Measurements from ENCODE around the gene TPRA1.

Gene TPRA1

DNA sequence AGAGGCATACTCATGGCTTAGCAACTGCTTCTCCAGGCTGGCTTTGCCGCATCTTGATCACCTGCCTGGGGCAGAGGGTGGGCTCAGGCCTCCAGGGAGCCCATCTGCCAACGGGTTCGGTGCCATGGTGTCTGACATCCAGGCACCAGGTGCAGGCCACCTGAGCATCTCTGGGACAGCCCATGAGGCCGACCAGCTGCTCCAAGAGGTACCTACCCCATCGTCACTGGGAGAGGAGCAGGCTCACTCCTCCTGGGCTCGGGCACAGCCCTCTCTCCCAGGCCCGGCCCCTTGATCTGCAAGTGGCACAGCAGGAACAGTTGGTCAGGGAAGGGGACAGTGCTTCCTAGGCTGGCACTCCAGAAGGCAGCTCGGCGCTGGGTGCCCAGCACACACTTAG is 21.9 kb downstream of the TPRA1 start:
- no peak overlapping the region for H3K27ac ChIP-seq (ENCODE audit: insufficient read depth, low read depth, low read length, poor library complexity, severe bottlenecking)
- peaks cover 15% of the 10 kb centered on the region for H3K4me1 ChIP-seq (ENCODE audit: control insufficient read depth, insufficient read depth, low read length)
- no peaks in the 10 kb centered on the region for H3K36me3 ChIP-seq (ENCODE audit: control insufficient read depth, insufficient read depth, low read length)
- 92 to 93% methylated on average over 9 of the region's 9 CpGs for WGBS, 2 experiments
- no peaks in the 10 kb centered on the region for H3K27me3 ChIP-seq (ENCODE audit: control insufficient read depth, insufficient read depth, low read length, poor library complexity, severe bottlenecking)
- H3K4me3 ChIP-seq (ENCODE audit: insufficient read depth, low read depth, low read length) = no peak overlapping the region
- H3K9me3 ChIP-seq (ENCODE audit: control insufficient read depth, low read length) = no peaks in the 10 kb centered on the region

GRCh38 chr3:127566833-127567232 is 23.7 kb downstream of the TPRA1 start:
- peaks cover 15% of the 10 kb centered on the region for H3K4me1 ChIP-seq (ENCODE audit: control insufficient read depth, insufficient read depth, low read length)
- no peaks in the 10 kb centered on the region for H3K9me3 ChIP-seq (ENCODE audit: control insufficient read depth, low read length)
- 36 to 49% methylated on average over 9 of the region's 9 CpGs for WGBS, 2 experiments
- no peaks in the 10 kb centered on the region for H3K36me3 ChIP-seq (ENCODE audit: control insufficient read depth, insufficient read depth, low read length)
- H3K27me3 ChIP-seq (ENCODE audit: control insufficient read depth, insufficient read depth, low read length, poor library complexity, severe bottlenecking) = no peaks in the 10 kb centered on the region
- H3K4me3 ChIP-seq (ENCODE audit: insufficient read depth, low read depth, low read length) = no peak overlapping the region
- peak overlapping the region; percentile 40 for H3K27ac ChIP-seq (ENCODE audit: insufficient read depth, low read depth, low read length, poor library complexity, severe bottlenecking)

- Histone ChIP-seq H3K9me3 (ENCODE audit: control insufficient read depth, low read length) (no peaks in the 10 kb centered on the region), H3K36me3 (ENCODE audit: control insufficient read depth, insufficient read depth, low read length) (no peaks in the 10 kb centered on the region), H3K4me1 (ENCODE audit: control insufficient read depth, insufficient read depth, low read length) (peaks cover 15% of the 10 kb centered on the region), H3K4me3 (ENCODE audit: insufficient read depth, low read depth, low read length) (no peak overlapping the region), H3K27ac (ENCODE audit: insufficient read depth, low read depth, low read length, poor library complexity, severe bottlenecking) (no peak overlapping the region), H3K27me3 (ENCODE audit: control insufficient read depth, insufficient read depth, low read length, poor library complexity, severe bottlenecking) (no peaks in the 10 kb centered on the region)
- WGBS, 2 experiments = 91 to 93% methylated on average over 7 of the region's 7 CpGs
Measured at GRCh38 chr3:127565711-127566110, 24.8 kb downstream of the TPRA1 start.

DNA sequence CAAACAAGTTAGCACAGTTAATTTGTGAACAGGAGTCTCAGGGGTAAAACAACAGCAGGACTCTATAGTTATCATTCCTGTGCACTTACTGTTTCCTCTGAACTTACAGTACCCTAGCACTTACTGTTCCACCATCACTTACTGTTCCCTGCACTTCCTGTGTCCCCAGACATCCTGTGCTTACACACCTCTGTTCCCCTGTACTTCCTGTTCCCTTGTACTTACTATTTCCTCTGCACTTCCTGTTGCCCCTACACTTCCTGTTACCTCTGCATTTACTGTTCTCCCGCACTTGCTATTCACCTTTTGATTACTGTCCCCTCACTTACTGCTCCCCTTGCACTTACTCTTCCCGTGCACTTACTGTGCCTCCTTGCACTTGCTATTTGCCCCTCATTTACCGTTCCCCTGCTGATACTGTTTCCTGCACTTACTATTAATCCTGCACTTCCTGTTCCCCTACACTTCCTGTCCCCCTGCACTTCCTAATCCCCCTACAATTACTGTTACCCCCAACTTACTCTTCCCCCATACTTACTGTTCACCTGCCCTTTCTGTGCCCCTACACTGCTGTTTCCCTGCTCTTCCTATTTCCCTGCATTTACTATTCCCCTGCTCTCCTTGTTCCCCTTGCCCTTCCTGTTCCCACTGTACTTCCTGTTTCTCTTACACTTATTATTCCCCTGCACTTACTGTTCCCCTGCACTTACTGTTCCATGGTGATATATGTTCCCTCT is 30.3 kb downstream of the TPRA1 start:
- Histone ChIP-seq H3K4me3 (ENCODE audit: insufficient read depth, low read depth, low read length) (no peak overlapping the region), H3K36me3 (ENCODE audit: control insufficient read depth, insufficient read depth, low read length) (no peaks in the 10 kb centered on the region), H3K27me3 (ENCODE audit: control insufficient read depth, insufficient read depth, low read length, poor library complexity, severe bottlenecking) (no peaks in the 10 kb centered on the region), H3K9me3 (ENCODE audit: control insufficient read depth, low read length) (no peaks in the 10 kb centered on the region), H3K27ac (ENCODE audit: insufficient read depth, low read depth, low read length, poor library complexity, severe bottlenecking) (no peak overlapping the region), H3K4me1 (ENCODE audit: control insufficient read depth, insufficient read depth, low read length) (no peaks in the 10 kb centered on the region)
- WGBS, 2 experiments = 88 to 89% methylated on average over 3 of the region's 3 CpGs

- H3K36me3 ChIP-seq (ENCODE audit: control insufficient read depth, insufficient read depth, low read length) = no peaks in the 10 kb centered on the region
- peaks cover 3% of the 10 kb centered on the region for H3K27me3 ChIP-seq (ENCODE audit: control insufficient read depth, insufficient read depth, low read length, poor library complexity, severe bottlenecking)
- no peak overlapping the region for H3K4me3 ChIP-seq (ENCODE audit: insufficient read depth, low read depth, low read length)
- no peaks in the 10 kb centered on the region for H3K9me3 ChIP-seq (ENCODE audit: control insufficient read depth, low read length)
- H3K27ac ChIP-seq (ENCODE audit: insufficient read depth, low read depth, low read length, poor library complexity, severe bottlenecking) = no peak overlapping the region
- H3K4me1 ChIP-seq (ENCODE audit: control insufficient read depth, insufficient read depth, low read length) = peaks cover 4% of the 10 kb centered on the region
- WGBS, 2 experiments = 53 to 61% methylated on average over 5 to 6 of the region's 6 CpGs
Measured at GRCh38 chr3:127556565-127556964, 34.0 kb downstream of the TPRA1 start.

DNA sequence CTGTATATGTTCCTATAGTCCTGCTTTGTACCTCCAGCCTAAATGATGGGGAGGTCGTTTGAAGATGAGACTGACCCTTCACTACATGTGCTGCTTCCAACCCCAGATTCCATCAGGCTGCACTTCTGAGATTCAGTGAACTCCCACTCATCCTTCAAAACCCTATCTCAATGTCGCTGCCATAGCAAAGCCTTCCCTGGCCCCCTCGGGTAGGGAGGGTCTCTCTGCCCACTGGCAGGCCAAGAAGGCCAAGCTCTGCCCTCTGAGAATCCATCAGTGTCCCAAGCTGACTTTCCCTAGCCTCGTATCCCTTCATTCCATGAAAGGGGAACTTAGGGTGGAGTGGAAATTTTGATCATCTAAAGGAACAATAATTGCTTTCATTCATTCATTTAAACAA is 35.4 kb downstream of the TPRA1 start:
- Histone ChIP-seq H3K4me3 (ENCODE audit: insufficient read depth, low read depth, low read length) (no peak overlapping the region), H3K27ac (ENCODE audit: insufficient read depth, low read depth, low read length, poor library complexity, severe bottlenecking) (no peak overlapping the region), H3K9me3 (ENCODE audit: control insufficient read depth, low read length) (no peaks in the 10 kb centered on the region), H3K27me3 (ENCODE audit: control insufficient read depth, insufficient read depth, low read length, poor library complexity, severe bottlenecking) (peaks cover 12% of the 10 kb centered on the region), H3K36me3 (ENCODE audit: control insufficient read depth, insufficient read depth, low read length) (no peaks in the 10 kb centered on the region), H3K4me1 (ENCODE audit: control insufficient read depth, insufficient read depth, low read length) (peaks cover 11% of the 10 kb centered on the region)
- WGBS, 2 experiments = 87 to 94% methylated on average over 3 to 4 of the region's 4 CpGs

- H3K27me3 ChIP-seq (ENCODE audit: control insufficient read depth, insufficient read depth, low read length, poor library complexity, severe bottlenecking) = peaks cover 35% of the 10 kb centered on the region
- H3K9me3 ChIP-seq (ENCODE audit: control insufficient read depth, low read length) = no peaks in the 10 kb centered on the region
- no peak overlapping the region for H3K27ac ChIP-seq (ENCODE audit: insufficient read depth, low read depth, low read length, poor library complexity, severe bottlenecking)
- 89 to 92% methylated on average over 1 of the region's 1 CpG for WGBS, 2 experiments
- H3K4me3 ChIP-seq (ENCODE audit: insufficient read depth, low read depth, low read length) = no peak overlapping the region
- H3K4me1 ChIP-seq (ENCODE audit: control insufficient read depth, insufficient read depth, low read length) = peaks cover 14% of the 10 kb centered on the region
- no peaks in the 10 kb centered on the region for H3K36me3 ChIP-seq (ENCODE audit: control insufficient read depth, insufficient read depth, low read length)
Measured at GRCh38 chr3:127552038-127552437, 38.5 kb downstream of the TPRA1 start.

DNA sequence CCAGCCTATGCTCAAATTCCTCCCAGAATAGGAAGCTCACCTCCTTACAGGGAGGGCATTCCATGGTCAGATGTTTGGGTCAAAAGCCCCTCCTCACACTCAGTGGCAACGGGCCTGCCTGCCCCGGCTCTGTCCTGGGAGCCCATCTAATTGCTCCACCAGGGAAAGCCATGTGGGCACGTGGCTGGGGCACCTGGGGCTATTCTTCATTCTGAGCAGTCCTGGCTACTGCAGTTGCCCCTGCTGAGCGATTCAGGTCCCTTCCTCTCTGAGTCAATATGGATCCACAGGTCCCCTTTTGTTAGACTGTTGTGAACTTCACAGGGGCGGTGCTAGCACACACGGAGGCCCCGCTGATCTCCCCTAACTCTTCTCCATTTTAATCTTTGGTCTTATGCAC is 39.4 kb downstream of the TPRA1 start:
- H3K27ac ChIP-seq (ENCODE audit: insufficient read depth, low read depth, low read length, poor library complexity, severe bottlenecking) = no peak overlapping the region
- peaks cover 19% of the 10 kb centered on the region for H3K4me1 ChIP-seq (ENCODE audit: control insufficient read depth, insufficient read depth, low read length)
- peaks cover 35% of the 10 kb centered on the region for H3K27me3 ChIP-seq (ENCODE audit: control insufficient read depth, insufficient read depth, low read length, poor library complexity, severe bottlenecking)
- 38 to 40% methylated on average over 7 of the region's 7 CpGs for WGBS, 2 experiments
- no peaks in the 10 kb centered on the region for H3K9me3 ChIP-seq (ENCODE audit: control insufficient read depth, low read length)
- no peaks in the 10 kb centered on the region for H3K36me3 ChIP-seq (ENCODE audit: control insufficient read depth, insufficient read depth, low read length)
- no peak overlapping the region for H3K4me3 ChIP-seq (ENCODE audit: insufficient read depth, low read depth, low read length)

DNA sequence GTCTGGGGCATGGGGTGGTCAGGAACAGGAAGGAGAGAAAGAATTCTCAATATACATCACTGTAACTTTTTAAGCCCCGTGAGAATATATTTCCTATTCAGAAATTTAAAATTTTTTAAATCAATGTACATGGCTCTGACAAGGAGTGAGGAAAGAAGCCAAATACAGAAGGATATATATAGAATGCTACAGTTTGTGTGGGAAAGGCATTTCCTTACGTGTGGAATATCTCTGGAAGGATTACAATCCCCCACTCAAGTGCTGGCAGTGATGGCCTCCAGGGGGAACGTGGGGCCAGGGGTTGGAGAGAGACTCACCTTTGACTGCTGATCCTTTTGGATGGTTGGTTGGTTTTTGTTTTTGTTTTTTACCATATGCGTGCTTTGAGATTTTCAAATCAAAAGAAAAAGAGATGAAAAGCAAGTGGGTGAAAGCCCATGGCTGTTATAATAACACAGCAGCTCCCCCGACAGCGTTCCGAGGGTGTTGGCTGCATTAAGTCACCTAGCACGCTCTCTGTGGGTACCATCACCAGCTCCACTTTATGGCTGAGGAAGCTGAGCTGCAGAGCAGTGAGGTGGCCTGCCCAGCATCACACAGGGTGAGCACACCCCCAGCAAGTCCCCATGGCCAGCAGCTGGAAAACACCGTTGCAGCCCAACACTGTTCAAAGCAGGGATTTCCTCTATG is 39.9 kb downstream of the TPRA1 start:
- peaks cover 19% of the 10 kb centered on the region for H3K4me1 ChIP-seq (ENCODE audit: control insufficient read depth, insufficient read depth, low read length)
- no peaks in the 10 kb centered on the region for H3K36me3 ChIP-seq (ENCODE audit: control insufficient read depth, insufficient read depth, low read length)
- H3K27ac ChIP-seq (ENCODE audit: insufficient read depth, low read depth, low read length, poor library complexity, severe bottlenecking) = no peak overlapping the region
- peaks cover 35% of the 10 kb centered on the region for H3K27me3 ChIP-seq (ENCODE audit: control insufficient read depth, insufficient read depth, low read length, poor library complexity, severe bottlenecking)
- H3K4me3 ChIP-seq (ENCODE audit: insufficient read depth, low read depth, low read length) = no peak overlapping the region
- no peaks in the 10 kb centered on the region for H3K9me3 ChIP-seq (ENCODE audit: control insufficient read depth, low read length)
- WGBS, 2 experiments = 76% methylated on average over 8 of the region's 9 CpGs

DNA sequence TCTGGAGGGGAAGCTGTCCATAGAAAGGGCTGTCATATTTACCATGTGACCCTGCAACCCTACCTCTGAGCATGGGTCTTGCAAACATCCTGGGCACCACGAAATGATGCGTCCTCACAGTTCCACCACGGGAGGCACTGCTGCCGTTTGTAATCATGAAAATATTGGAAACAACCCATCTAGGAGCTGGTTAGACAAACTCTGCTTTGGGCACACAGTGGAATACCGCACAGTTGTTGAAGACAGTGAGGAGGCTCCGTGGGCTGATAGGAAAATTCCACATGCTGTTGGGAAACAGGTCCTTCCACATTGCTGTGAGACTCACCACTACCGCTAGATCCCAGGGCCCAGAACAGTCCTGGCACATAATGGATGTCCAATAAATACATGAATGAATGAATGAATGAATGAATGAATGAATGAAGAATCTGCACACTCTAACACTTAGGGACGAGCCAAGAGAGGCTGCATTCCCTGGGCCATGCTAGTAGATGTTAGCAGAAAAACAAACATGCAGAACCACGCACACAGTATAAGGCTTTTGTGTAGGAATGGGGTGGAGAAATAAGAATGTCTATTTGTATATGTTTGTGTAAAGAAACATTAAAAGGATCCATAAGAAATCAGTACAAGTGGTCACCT is 40.6 kb downstream of the TPRA1 start:
- Histone ChIP-seq H3K4me3 (ENCODE audit: insufficient read depth, low read depth, low read length) (no peak overlapping the region), H3K4me1 (ENCODE audit: control insufficient read depth, insufficient read depth, low read length) (peaks cover 19% of the 10 kb centered on the region), H3K9me3 (ENCODE audit: control insufficient read depth, low read length) (no peaks in the 10 kb centered on the region), H3K36me3 (ENCODE audit: control insufficient read depth, insufficient read depth, low read length) (no peaks in the 10 kb centered on the region), H3K27ac (ENCODE audit: insufficient read depth, low read depth, low read length, poor library complexity, severe bottlenecking) (no peak overlapping the region), H3K27me3 (ENCODE audit: control insufficient read depth, insufficient read depth, low read length, poor library complexity, severe bottlenecking) (peaks cover 35% of the 10 kb centered on the region)
- 85 to 86% methylated on average over 9 of the region's 9 CpGs for WGBS, 2 experiments
